HL-60/S4 treated with phorbol 12-myristate 13-acetate at 8.2 ng/mL for 4 days and 3 days (cell line): Measurements from ENCODE around the gene BMX.

Source experiments
- in situ Hi-C: fragments of 300-500 bp; cut with MboI; formaldehyde crosslinking; loops from 2 replicates; pipeline ENCODE4 v1.15.0; 2022; ENCODE audit warnings: low sequenced_read_pairs

BMX gene

GRCh38 chrX:15500497-15500966, at the start of gene BMX:
Gene BMX (plus strand): TSS chrX:15500807. CDS start chrX:15508354, 7,547 bp downstream.
- in situ Hi-C loops = no loop called here

DNA sequence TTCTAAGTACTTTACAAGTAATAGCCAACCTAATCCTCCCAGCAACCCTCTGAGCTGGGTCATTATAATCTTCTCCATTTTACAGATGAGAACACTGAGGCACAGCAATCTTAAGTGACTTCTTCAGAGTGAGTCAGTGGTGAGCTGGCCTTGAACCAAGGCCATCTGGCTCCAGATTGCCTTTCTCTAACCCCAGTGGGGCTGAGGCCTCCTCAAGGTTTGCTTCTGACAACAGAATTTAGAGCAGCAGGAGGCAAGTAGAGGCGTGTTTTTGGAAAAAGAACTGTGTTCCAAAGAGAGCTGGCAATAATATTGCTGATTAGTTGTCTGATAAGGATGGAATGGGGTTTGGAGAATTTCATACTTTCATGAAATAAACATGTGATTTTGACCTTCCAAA, 48.7 kb upstream of the BMX start:
- in situ Hi-C loops = no loop called here

GRCh38 chrX:15464704-15465103, 35.9 kb upstream of the BMX start:
- in situ Hi-C loops = no loop called here

DNA sequence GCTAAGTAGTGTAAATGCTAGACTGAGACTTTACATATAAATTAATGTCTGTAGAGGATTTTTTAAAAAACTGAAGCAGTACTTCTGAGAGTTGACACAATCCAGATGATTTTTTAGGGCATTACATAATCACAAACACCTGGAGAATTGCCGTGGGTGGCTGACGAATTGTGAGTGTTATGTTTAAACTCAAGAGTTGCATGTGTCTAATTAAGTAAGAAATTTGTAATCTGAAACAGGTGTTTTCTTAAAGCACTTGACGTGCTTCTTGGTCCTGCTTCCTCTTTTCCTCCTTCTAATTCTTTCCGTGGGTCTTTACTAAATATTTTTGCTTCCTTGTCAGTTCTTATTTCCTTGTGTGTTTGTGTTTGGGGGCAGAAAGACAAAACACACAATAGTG, 35.3 kb upstream of the BMX start:
- in situ Hi-C loops = no loop called here

- in situ Hi-C loops = no loop called here
These were observed 34.5 kb upstream of the BMX start for GRCh38 chrX:15465896-15466651.

GRCh38 chrX:15468036-15468435, 32.6 kb upstream of the BMX start:
- in situ Hi-C loops = no loop called here

DNA sequence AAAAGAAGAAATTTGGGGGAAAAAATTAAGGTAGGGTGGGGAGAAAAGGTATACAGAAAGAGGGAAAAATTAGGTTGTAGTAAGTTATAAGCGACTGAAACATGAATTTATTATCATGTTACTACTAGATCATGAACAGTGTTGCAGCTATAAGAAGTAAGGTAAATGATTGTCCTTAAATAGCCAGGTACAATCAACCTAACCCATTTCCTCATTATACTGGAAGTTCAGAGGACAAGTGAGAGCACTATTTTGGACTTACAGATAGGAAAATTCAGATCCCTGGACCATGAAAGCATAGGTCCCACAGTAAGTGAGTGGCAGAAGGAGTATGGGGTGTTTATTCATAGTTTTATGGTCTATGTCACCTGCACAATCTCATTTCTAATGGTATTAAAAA, 31.0 kb upstream of the BMX start:
- in situ Hi-C loops = no loop called here

DNA sequence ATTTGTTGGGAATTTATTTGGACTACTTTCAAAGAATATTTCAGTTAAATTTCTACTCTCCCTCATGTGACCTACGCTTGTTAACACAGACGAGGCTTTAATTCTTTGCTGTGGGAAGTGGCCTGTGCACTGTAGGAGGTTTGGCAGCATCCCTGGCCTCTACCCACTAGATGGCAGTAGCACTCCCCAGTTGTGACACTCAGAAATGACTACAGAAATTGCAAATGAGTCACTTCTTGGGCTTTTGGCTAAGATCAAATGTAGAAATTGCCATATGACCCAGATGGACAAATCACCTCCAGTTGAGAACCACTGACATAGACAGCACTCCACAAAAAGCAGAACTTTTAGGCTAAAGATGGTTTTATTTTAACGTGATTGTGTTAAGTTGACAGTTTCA, 29.6 kb upstream of the BMX start:
- in situ Hi-C loops = no loop called here

- in situ Hi-C loops = no loop called here
These were observed 28.1 kb upstream of the BMX start for GRCh38 chrX:15472531-15472930.

GRCh38 chrX:15474028-15474427, 26.6 kb upstream of the BMX start:
- in situ Hi-C loops = no loop called here

DNA sequence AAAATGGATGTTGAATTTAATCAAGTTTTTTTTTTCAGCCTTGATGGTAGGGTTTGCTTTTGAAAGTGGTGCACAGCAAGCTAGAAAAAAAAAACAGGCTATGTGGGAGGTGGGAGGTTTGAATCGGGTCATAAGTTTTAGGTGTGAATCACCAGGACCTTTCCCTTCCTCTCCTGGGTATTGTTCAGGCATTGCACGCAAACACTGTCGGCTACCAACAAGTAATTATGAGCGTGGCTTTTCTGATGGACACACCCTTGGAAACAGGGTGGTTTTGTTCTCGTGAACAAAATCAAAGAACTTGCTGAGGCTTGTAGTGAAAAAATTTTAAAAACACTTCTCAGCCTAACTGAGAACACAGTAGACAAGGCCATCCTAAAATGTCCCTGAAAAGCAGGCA, 25.6 kb upstream of the BMX start:
- in situ Hi-C loops = no loop called here

DNA sequence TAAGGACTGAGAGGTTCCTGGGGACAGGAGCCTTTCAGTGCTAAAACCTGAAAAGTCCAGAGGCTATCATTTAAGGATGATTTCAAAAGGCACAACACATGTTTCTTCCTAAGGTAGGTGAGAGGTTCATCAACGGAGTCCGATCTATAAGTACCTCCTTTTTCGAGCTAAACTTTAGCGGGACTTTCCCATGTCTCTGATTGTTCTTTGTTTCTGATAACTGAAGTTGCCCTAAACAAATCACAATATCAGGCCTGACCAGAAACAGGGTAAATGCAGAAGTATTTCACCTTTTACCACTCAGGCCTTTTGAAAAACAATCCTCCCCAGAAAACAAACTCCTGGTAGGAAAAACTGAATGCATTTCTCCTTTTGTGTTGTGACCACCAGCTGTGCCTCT, 25.1 kb upstream of the BMX start:
- in situ Hi-C loops = no loop called here

DNA sequence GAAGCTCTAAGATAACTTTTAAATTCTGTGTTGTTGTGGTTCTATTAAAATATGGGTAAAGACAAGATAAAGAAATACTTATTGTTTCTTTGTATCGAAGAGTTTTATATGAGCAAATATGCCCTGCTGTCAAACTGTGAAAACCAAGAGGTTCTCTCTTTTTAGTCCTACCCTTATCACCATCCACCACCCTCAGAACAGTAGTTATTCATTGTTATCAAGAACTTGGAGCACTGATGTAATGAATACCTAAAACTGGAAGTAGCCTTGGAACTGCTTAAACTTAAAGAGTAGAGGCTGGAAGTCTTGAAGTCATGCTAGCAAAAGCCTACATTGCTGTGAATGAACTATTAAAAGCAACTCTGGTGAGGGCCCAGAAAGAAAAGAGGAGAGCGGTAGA, 16.7 kb upstream of the BMX start:
- in situ Hi-C loops = no loop called here

DNA sequence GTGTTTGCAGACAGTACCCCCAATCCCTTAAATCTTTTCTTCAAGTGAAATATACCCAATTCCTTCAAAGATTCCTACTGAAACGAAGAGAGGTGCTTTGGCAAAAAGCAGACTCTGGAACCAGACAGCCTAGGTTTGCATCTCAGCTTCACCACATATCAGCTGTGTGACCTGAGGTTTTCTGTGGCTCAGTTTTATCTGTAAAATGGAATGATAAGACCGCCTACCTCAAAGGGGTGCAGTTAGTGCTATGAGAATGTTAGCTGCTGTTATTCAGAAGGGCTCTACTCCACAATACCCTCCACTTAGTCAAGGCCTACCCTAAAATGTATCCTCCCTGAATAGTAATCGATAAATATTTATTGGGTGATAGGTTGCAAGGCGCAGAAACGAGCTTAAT, 8.1 kb upstream of the BMX start:
- in situ Hi-C loops = no loop called here

DNA sequence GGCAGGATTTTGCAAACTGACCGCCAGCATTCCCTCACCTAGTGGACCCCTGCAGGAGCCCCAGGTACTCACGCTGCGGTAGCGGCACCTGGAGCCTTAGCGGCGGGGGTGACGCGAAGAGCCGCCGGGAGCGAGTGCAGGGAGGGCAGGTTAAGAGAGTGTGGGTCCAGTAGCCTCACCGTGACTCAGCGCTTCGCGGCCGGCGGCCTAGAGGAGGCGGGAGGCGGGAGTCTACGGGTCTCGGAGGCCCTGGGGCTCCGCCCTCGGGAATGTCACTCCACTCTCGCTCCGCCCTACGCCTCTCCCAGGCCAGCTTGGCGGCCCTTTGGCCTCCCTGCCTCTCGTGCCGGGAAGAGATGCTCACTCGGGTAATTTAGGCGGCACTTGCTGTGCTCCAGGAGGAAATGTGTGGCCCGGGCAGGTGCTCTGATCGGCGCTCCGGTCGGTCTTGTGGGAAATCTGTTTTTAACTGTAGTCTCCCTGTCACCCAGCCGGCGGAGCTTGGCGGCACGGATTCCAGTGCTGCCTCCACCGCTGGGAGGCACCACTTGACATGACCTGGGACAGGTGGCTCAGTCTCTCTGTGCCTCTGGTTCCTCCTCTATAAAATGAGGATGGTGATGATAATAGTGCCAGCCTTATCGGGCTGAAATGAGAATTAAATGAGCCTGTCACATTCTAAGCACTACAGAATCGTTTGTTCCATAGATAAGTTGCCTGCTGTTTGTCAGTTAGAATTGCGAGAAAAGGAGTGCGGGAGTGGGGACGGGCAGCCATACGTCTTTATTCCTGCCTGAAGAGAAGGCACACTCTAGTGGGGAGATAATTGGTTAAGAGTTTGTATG, 7.3 kb upstream of the BMX start, which contains the start of gene PIR:
PIR (minus strand) TSS at position 216 of the 845 bp plus-strand sequence. CDS start 2,076 bp downstream, outside the sequence.
- in situ Hi-C loops = no loop called here

DNA sequence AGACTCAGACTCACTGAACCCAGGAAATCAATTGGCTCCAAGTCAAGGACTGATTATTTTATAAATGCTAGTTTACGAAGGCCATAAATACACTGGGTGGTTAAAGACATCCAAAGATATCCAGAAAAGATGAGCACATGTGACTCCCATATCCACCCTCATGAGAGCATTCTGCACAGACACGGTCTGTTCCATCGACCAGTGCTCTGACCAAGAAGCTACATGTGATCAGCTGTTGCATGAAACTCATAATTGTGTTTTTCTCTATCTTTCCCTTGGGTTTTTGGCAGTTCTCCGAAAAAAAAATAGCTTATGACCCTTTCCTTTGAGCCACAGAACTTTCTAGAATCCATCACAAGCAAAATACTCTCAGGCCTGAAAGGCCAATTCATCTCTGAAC, 4.8 kb upstream of the BMX start:
- in situ Hi-C loops = no loop called here

- in situ Hi-C loops = no loop called here
These were observed 3.8 kb upstream of the BMX start for GRCh38 chrX:15496824-15497223.

GRCh38 chrX:15497865-15498264, 2.7 kb upstream of the BMX start:
- in situ Hi-C loops = no loop called here

GRCh38 chrX:15498741-15499140, 1.9 kb upstream of the BMX start:
- in situ Hi-C loops = no loop called here

GRCh38 chrX:15499976-15500375, 631 bp upstream of the BMX start:
- in situ Hi-C loops = no loop called here

GRCh38 chrX:15501506-15501905, 899 bp downstream of the BMX start:
- in situ Hi-C loops = no loop called here

- in situ Hi-C loops = no loop called here
These were observed 4.1 kb downstream of the BMX start for GRCh38 chrX:15504661-15505060.
